Endometrial microvascular endothelial cells (primary cell): ENCODE results near the gene SLC30A4. TPM values are rescaled to one million over a fixed set of nuclear protein-coding genes. Genes with fewer than 3 reads are reported as not detected.

ENCODE experiments used
- in situ Hi-C: cut with HindIII; loops from 2 replicates; pipeline ENCODE4 v1.10.0; 2017; ENCODE audit warnings: low sequenced_read_pairs, low pct_unique_long_range_greater_than_20kb; ENCODE audit errors: inconsistent ontology term
- total RNA-seq: library from RNA; depleted of rRNA; stranded (reverse); fragments of >200 nt; gene quantifications from one replicate; pipeline ENCODE4 v1.2.3, GENCODE V29; 2015; ENCODE audit errors: inconsistent ontology term

Gene SLC30A4
- total RNA-seq, 1 donor from 2014 or later = 5.7 TPM

DNA sequence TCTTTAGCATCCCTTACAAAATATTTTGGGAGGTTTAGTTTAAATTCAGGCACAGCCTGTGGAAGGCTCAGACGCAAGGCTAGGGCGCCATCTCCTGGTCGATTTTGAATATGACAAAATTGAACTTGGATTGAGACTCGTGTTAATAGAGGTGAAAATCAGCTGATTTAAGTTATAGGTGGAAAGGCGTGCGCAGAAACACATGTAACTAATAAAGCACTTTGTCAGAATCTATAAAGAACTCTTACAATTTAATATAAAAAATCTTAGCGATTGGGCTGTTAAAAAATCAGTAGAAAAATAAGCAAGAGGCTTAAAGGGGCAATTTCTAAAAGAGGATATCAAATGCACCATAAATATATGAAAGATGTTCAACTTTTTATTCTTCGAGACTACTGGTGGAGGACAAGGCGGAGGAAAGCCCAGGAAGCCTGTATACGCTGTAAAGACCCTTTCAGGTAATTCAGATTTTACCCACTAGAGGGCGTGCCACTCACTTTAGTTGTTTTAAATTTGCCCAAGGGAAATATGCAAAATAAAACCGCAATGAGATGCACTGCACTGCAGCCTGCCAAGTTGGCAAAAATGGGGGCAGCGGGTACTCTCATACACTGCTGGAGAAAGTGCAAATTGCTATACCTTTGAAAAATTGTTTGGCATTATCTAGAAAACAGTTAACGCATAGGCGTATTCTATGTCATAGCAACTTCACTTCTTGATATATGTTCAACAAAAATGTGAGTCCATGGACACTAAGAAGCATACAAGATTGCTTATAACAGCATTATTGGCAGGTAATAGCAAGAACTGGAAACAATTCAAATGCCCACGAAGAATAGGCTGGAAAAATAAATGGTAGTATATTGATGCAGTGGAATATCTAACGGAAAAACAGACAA lies 64.7 kb downstream of the SLC30A4 start:
- in situ Hi-C loops = no loop called here

DNA sequence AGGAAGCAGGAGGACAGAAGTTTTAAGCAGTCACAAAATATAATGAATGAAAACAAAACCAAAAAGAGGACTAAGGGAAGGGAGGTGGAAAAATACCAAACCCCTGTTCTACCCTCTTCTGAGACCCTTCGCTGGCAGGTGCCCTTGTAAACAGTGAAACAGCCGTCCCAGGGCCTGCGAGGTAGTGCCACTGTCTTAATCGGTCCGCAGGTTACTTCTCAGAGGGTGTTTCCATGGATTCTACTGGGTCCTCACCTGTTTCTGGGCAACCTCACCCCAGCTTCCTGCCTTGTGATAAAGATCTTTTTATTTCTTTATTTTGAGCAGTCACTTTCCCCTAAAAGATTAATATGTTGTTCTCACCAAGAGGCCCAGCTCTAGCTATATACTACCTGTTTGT lies 65.3 kb downstream of the SLC30A4 start:
- in situ Hi-C loops = no loop called here

DNA sequence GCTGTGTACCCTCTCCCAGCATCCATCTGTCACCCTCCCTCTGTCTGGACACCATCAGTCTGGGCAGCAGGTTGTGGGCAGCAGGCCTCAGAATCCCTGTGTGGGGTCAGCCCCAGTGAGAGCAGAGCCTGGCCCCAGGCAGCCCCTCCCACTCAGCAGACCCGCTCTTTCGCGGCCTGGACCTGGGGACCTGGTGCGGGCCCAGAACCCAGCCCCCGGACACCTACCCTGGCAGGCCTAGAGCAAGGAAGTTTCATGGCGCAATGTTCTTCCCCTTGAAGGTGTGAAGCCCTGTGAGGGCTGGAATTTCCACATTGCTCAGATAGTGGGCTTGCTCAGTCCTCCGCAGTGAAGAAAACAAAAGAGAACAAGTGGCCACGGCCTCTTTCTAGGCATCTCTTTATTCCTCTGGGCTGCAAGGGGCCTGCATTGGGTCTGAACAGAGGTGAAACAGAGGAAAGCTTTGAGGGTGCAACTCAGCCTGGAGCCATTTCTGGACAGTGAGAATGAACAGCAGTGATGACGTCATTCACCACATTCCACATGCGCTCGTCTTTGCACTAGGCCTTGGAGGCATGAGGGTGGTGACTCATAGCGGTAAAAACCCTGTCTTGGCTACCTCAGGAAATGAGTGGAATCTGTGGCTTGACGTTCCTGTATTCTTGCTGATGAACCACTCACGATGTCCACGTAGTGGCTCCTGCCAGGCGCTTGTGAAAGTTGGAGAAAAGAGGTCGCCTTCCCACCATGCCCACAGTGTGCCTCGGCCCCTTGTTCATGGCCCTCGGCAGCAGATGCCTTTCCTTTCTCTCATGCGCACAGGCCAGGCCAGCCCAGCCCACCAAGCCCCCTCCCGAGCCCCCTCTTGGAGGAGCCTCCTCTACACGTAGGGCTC lies 66.1 kb downstream of the SLC30A4 start:
- in situ Hi-C loops = no loop called here

DNA sequence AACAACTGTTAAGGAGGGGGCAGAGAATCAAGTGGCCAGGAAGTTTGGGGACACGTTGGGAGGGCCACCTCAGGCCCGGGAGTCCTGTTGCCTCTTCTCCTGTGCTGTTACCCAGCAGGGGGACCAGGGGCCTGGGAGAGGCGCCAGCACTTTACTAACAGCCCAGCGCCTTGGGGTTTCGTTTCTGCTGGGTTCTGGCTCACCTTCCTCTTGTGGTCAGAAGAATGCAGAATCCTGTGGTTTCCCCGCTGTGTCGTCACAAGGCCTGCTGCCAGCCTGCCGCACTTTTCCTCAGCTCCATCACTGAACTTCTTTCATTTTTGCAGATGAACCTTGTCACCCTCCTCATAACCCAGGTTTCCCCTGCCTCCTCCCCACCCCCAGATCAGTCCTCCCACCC lies 67.7 kb downstream of the SLC30A4 start:
- in situ Hi-C loops = no loop called here

DNA sequence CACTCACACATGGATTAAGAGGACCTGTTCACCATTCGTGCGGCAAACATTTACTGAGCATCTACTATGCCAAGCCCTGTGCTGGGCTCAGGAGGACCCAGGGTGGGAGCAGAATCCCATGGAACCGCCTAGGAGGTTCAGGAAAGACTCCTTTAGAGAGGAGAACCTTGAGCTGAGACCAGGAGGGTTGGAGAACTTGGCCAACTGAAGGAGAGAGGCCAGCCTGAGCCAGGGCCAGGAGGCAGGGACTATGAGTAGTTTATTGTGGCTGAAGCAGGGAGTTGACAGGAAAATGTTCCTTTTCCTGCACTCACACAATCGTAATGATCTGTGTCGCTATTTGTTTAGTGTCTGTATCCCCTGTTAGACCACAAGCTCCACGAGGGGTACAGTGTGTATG lies 71.3 kb downstream of the SLC30A4 start:
- in situ Hi-C loops = no loop called here

DNA sequence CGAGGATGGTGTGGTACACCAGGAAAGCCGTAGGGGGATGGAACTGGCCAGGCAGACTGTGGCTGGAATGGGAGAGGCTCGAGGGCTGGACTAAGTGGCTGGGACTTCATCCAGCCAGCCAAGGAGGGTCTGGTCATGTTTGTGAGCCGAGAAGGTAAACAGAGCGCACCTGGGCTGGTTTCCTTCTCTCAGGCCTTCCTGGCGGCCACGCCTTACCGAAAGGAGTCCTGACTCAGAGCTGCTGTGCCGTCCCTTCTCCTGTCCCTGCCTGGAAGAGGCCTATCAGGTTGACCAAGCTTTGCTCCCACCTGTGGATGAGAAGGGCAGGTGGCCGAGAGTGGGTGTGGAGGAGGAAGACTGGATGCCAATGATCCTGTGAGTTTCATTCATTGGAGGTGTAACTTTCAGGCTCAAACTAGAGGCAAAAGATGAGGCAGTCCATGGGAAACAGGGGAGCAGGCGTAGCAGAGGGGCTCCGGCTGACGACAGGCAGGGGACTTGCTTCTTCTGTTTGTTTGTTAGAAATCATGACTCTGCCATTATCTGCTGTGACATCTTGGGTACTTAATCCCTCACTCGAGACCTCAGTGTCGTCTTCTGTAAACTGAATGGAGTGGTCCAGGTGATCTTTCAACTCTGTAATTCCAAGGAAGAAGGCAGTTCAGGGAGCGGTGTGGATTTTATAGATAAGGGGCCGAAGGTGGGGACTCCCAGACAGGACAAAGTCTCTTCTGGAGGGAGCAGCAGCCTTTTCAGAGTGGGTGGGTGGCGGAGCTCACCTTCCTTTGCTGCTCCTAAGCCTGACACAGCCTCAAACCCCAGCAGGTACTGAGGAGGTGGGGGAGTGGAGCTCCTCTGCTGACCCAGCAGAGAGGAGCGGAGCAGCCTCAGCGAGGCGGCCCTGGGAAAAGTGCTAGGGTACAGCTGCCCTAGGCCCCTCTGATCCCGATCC lies 72.4 kb downstream of the SLC30A4 start:
- in situ Hi-C loops = no loop called here

DNA sequence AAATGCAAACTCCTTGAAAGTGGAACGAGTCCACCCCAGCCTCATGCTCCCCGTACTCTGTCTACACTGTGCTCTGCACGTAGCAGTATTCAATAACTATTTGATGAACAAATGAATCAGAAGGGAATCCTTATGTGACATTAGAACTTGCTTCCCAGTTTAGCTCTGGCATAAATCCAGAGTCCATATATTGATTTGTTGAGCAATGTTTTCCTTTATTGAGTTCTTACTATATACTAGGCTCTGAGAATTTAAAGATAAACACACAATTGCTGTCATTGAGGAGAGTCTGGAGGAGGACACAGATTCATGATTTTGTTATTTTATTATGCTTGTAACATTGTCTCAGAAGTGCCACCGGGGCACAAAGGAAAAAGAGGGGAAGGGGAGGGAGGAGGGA lies 73.2 kb downstream of the SLC30A4 start:
- in situ Hi-C loops = no loop called here

DNA sequence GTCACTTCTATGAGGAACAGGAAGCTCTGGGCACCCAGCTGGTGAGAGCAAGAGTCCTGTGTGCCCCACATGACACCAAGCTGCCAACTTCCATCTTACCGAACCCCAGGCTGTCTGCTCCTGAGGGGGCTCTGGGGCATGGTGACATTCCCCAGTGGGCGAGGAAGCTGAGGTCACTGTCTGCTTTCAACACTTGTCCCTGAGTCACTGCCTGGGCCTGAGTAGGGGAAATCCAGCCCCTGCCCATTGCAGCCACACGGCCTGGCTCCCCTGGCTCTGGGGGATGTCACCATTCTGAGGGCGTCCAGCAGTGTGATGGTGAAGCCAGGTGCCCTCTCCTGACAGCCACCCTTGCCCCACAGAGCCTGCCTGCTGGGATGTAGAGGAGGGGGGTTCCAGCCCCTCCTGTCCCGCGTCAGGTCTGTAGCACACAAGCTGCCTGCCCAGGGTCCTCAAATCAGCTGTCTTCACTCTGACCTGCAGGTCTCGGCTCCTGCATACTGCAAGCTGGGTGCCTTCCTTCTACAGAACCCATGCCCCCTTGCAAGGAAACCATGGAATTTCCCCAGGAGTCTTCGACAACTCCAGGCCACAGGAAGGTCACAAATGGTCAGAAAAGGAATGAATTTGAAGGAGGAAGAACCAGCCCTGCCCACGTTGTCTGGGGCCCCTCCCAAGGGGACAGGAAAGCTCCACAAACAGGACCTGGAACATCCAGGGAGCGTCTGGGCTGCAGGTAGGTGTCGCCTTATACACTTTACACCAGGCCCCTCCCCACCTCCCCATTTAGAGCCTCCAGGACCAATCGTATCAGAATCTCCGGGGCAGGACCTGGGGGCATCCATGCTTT lies 74.3 kb downstream of the SLC30A4 start:
- in situ Hi-C loops = no loop called here

DNA sequence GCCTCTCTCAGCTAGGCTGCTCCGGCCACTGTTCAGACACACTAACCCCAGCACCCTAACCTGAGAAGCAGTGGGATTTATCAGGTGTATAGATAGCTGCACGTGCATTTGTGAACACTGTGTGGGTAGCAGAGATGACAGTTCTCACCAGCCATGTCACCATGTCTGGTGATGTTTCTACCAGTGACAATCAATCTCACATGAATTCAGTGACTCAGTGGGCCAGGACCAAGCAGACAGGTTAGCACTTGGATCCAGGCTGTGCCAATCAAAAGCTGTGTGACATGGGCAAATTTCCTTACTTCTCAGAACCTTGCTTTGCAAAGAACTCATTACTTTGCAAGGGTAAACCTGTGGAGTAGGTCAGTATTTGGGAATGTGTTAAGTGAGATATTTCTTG lies 78.9 kb downstream of the SLC30A4 start:
- in situ Hi-C loops = no loop called here

DNA sequence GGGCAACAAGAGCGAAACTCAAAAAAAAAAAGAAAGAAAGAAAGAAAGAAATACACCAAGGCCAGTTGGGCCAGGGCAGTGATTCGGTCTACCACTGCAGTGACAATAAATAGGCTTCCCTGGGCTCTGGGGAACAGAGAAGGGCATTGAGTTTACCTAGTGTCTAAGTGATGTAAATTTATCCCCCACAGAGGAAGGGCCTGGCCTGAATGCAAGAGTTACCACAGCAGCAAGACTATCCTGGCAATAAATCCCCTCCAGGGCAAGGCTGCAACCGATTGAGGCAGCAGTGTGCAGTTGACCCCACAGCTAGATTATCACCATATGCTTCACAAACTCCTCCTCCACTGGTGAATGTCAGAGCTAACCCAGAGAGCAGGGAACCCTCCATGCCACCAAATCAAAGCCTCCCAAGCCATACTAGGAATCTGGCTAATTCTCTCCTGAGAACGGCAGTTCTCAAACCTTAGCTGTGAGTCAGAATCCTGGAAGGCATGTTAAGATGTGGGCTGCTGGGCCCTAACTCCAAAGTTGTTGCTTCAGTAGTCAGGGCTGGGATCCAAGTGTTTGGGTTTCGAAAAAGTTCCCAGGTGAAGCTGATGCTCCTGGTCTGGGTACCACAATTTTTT lies 79.9 kb downstream of the SLC30A4 start:
- in situ Hi-C loops = no loop called here

DNA sequence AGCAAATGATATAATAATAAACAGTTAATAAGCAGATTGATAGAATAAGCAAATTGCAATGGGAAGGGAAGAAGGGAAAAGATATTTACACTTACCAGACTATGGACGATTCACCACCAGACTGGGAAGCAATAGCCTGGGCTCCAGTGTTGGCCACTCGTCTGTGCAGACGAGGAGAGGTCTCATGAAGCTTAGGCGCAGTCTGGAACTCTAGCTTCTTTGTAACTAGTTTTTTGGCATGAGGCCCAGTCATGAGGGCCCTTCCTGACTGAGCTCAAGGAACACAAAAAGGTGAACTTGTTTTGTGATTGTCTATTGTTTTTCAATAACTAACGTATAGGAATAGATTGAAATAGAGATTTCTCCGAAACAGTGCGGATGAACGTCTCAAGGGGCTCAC lies 80.9 kb downstream of the SLC30A4 start:
- in situ Hi-C loops = no loop called here

DNA sequence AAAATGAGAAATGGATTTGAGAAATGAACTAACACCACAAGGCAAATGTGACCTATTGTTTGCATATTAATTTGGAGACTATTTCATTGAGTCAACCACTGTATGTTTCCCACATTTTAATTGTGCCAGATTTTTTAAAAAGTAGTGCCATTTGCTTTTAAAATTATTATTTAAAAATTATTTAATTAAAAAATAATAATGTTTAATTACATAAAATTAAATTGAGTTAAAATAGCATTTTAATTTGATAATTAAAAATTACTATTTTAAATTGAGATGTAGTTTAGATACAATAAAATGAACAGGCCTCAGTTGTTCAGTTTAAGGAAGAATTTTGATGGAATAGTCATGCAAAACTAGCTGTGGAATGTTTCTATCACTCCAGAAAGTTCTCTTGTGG lies 81.5 kb downstream of the SLC30A4 start:
- in situ Hi-C loops = no loop called here

DNA sequence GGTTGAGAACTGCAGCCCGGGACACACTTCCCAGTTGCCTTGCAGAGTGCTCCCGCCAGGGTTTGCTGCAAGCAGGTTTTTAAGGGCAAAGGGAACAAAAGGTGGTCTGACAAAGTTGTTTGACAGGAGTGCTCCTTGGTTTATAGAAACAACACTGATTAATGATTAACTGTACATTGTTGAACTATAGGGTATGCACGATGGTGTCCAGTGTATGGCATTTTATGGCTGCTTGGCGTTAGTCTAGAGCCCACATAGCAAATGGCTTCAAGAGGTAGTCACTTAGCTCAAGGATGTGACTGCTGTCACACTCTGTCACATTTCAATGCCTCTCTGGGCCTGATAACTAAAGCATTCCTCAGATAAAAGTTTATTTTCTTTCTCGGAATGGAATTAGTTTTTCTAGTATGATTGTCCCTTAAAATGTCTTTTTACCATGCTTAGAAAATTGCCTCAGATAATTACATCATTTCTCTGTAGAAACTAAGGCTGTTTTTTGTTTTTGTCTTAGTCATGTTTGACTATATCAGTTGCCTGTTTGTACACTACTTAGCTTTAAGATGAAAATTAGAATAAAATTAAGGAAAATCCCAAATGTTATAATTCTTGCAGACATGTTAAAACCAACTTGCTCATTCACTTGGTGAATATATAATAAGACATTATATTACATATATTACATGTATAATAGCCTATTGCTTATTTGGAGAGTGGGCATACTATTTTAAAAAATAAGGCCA lies 82.9 kb downstream of the SLC30A4 start:
- in situ Hi-C loops = no loop called here

DNA sequence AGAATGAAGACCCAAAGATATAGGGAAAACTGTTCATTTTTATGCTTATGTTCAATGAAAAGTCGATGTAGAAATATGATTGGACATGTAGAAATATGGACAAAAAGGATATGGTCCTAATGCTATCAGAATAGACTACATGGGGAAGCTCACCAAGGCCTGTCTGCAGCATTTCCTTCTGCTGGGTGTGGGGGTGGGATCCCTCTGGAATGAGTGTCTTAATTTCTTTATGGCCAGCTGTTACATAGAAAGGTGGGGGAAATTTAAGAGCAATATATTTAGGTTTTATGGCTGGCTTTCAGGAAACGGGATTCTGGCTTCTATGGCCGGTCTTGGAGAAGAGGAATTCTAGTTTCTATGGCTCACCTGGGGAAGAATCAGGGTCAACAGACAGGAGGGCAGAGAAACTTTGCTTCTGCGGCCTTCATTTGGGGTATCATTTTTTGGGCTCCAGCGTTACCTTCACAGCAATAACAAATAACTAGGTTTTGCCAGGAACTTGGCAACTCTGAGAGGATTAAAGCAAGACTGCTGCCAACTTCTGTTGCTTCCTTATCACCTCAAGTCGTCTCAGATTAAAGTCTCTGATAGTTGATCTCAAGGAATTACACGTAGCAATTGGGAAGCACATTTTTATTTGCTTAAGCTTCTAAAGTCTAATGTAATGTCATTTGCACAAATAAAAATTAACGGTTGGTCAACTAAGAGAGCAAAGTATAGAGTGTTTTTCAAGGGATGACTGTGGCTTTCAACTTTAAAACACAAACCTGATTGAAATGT lies 87.2 kb downstream of the SLC30A4 start:
- in situ Hi-C loops = no loop called here

DNA sequence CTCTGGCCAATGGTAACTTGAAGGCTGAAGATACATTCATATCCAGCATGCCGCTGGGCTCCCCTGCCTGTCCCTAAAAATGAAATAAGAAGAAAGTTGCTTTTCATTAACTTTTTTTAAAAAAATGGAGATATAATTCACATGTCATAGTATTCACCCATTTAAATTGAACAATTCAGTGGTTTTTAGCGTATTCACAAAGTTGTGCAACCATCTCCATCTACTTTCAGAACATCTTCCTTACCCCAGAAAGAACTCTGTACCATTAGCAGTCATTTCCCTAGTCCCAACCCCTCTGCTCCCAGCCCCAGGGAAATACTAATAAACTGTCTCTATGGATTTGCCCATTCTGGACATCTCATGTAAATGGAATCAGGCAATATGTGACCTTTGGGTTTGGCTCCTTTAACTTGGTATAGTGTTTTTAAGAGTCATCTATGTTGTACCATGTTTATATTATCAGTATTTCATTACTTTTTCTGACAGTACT lies 88.4 kb downstream of the SLC30A4 start:
- in situ Hi-C loops = no loop called here

DNA sequence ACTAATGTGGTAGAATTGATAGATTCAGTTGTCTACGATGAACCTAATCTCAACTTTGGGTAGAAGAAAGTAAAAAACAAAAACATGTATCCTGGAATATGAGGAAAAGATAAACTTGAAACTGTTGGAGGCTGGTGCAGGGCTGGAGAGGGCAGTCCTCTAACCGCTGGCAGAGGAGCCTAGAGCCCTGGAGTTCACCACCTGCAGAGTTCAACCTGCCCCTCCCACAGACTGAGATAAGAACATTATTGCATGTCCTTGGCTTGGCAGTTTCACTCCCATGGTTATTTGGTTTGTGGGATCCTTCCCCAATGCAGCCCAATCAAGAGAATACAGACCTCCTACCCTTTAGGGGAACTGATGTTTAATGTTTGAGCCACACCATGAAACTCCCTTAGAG lies 91.0 kb downstream of the SLC30A4 start:
- in situ Hi-C loops = no loop called here
